M059J (cell line): ENCODE measurements around the gene XRCC2. TPM values are rescaled to one million over a fixed set of nuclear protein-coding genes. Genes with fewer than 3 reads are reported as not detected.
"Not testable (repeated sequence)": the region's sequence is repeated elsewhere in the genome, so short reads cannot be mapped to it uniquely, and the experiment has no call there.

ENCODE experiments used
- DNase-seq: peaks from one replicate; pipeline ENCODE4 v3.0.0-alpha.2; 2012; ENCODE audit warnings: low read depth
- total RNA-seq: library from RNA; depleted of rRNA; stranded (reverse); fragments of >200 nt; shearing (Covaris generic); gene quantifications from 2 replicates; pipeline ENCODE4 v1.2.3, GENCODE V29; 2014

The XRCC2 gene
- total RNA-seq, 1 experiment from 2014 or later = 11.2 TPM

DNA sequence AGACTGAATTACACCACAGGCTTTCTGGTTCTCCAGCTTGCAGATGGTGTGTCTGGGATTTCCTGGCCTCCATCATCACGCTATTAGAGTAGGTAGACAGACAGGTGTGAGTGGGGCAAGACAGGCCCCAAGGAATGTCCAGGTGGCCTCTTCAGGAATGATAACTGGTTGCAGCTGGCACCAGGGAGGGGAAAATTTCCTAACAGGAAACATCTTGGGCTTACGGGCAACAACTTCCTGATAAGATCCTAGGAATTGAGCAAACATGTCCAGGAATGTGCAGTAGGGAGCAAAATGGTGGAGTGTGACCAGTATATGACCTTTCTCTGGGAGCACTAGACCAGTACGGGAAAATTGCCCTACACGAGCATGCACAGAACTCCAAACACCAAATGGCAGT is 11.3 kb downstream of the XRCC2 start:
- DNase-seq = no peak

- DNase-seq = no peak
Observed at GRCh38 chr7:152663931-152664330, 12.0 kb downstream of the XRCC2 start.

DNA sequence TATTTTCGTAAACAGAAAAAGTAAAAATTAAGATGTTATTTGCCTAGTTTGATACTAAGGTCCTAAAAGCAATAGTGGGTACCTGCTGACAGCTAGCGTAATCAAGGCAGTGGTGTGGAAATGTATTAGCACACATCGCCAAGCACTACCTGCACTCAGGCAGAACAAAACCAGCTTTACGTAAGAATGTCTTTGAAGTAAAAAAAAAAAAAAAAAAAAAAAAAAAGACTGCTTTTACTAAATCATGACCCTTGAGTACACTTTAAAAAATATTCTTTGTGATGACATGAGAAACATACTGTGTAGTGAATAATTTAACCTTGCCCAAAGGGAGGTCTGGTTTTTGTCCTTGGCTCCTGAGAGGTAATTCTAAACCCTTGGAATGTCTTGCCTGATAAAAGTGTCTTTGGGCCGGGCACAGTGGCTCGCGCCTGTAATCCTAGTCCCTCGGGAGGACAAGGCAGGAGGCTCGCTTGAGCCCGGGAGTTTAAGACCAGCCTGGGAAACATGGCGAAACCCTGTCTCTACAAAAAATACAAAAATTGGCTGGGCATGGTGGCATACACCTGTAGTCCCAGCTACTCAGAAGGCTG is 12.7 kb downstream of the XRCC2 start:
- DNase-seq = no peak

- DNase-seq = no peak
Observed at GRCh38 chr7:152661479-152661878, 14.5 kb downstream of the XRCC2 start.

DNA sequence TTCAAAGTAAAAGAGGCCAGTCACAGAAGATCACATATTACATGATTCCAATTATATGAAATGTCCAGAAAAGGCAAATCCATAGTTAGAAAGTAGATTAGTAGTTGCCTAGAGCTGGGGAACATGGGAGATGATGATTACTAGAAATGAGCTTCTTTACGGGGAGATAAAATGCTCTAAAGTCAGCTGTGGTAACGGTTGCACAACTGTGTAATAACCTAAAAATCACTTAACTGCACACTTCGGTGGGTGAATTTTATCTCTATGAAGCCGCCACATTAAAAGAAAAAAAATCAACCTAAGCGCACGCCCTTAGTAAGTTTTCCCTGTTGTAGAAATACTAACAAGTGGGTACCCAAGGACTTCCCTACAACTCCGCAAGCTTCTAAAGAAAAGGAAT is 15.9 kb downstream of the XRCC2 start:
- no peak for DNase-seq

DNA sequence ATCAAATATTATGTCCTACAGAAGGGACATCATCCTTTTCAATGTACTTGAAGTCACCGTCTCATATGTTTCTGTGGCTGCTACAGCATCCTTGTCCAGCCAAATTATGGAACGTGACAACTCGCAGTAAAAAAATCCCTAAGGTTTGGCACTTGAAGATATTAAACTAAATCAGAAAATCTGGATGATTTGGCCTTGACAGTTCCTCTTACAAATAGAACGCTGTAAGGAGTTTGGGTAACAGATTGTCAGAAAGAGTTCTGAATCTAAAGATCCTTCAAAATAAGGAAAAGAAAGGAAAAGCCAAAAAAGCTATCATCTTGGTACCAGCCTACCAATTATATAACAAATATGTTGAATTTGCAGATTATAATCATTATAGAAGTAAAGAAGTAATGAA is 21.0 kb downstream of the XRCC2 start:
- DNase-seq = no peak

DNA sequence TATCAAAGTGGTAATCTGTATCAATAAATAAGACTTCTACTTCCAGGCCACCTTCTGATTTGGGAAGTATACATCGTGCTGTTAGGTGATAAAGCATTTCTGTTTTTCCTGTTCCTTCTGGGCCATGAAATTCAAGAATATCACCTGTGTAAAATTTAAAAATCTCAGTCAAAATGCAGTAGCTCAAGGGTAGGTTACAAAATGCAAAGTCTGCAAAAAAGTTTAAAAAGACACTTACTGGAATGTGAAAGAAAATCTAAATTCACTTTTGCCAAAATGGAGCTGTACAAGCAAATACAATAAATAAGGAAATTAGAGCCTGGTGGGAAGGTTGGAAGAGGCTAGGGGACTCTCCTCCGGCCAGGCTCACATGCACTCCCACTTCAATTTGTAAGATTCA is 26.7 kb downstream of the XRCC2 start:
- no peak for DNase-seq

GRCh38 chr7:152647009-152647408 is 28.9 kb downstream of the XRCC2 start:
- DNase-seq = no peak

- DNase-seq = not testable (repeated sequence)
Observed at GRCh38 chr7:152646579-152646978, 29.4 kb downstream of the XRCC2 start.

DNA sequence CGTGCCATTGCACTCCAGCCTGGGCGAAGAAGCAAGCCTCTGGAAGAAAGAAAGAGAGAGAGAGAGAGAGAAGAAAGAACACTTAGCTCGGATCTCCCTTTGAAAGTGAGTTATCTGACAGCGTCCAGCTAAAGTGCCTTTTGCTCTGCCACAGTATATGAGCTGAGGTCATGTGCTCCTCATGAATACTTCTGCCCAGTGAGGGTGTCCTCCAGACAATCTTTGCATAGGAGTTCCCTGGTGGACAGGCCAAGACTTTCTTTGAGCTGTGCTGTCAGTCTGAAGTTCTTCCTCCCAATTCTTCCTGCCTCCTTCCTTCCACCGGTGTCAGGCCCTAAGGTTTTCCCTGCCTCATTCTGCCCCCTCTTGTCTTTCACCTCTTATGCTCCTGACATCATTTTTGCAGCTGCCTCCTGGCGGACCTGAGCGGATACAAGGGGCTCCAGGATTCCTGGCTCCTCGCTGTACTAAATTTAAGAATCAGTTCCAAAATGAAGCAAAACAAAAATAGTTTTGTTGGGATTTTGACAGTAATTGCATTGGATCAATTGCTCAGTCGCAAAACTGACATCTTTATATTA is 31.9 kb downstream of the XRCC2 start:
- no peak for DNase-seq

DNA sequence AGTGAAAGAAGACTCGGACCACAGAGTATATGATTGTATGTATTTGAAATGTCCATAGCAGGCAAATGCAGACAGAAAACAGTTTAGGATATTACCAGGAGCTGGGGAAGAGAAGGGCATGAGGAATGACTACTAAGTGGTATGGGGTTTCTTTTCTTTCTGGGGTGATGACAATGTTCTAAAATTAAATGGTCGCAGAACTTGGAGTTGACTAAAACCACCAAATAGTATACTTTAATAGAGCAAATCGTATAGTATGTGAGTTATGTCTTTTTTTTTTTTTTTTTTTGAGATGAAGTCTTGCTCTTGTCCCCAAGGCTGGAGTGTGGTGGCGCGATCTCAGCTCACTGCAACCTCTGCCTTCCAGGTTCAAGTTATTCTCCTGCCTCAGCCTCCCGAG is 34.6 kb downstream of the XRCC2 start:
- DNase-seq = no peak

- no peak for DNase-seq
Observed at GRCh38 chr7:152640829-152641228, 35.1 kb downstream of the XRCC2 start.

DNA sequence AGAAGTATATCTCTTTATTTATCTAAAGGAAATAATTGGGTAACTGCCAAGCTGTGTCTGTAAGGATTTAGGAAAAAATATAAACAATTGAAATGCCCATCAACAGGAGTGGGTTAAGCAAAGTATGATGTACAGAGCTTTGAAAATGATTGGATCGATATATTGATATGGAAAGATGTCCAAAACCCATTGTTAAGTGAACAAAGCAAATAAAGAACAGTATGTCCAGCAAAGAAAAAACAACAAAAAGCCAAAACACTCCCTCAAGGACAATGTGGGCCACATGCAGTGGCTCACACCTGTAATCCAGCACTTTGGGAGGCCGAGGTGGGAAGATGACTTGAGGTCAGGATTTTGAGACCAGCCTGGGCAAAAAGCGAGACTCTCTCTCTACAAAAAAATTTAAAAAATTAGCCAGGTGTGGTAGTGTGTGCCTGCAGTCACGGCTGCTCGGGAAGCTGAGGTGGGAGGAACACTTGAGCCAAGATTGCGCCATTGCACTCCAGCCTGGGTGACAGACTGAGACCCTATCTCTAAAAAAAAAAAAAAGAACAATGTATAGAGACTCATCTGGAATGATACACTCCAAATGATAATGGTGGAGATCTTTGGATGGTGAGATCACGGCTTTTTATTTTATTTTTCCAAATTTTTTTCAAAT is 37.9 kb downstream of the XRCC2 start:
- DNase-seq = no peak

- DNase-seq = no peak
Observed at GRCh38 chr7:152637161-152637560, 38.8 kb downstream of the XRCC2 start.

DNA sequence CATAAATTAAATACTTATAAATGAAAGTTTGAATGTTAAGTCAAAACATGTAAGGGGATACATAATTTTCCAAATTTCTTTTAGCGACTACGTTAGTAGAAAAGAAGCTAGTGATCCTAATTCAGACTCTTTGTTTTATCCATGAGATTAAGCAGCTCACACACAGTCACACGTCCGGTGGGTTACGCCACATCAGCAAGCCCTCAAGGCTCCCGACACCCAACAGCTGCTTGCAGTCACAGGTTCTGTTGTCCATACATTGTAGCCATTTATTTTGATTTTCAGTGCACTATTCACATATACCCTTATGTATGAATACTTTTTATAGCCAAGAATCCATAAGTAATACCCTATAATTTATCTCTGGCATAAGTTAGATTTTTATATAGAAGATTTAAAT is 39.5 kb downstream of the XRCC2 start:
- DNase-seq = no peak

- no peak for DNase-seq
Observed at GRCh38 chr7:152633504-152633903, 42.4 kb downstream of the XRCC2 start.

DNA sequence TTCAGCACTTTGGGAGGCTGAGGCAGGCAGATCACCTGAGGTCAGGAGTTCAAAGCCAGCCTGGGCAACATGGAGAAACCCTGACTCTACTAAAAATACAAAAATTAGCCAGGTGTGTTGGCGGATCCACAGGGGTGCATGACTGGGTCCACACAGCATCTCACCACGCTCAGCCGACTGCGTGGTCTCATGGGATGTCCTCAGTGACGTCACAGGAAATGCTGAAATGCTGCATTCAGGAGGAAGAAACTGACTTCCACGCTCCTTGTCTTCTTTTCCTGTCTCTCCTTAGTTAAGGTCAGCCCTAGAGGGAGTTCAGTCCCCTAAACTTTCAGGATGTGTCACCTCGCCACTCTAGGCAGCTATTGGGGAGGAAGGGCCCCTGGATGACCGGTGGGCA is 42.9 kb downstream of the XRCC2 start:
- DNase-seq = no peak

GRCh38 chr7:152628772-152629171 is 47.2 kb downstream of the XRCC2 start:
- not testable (repeated sequence) for DNase-seq

DNA sequence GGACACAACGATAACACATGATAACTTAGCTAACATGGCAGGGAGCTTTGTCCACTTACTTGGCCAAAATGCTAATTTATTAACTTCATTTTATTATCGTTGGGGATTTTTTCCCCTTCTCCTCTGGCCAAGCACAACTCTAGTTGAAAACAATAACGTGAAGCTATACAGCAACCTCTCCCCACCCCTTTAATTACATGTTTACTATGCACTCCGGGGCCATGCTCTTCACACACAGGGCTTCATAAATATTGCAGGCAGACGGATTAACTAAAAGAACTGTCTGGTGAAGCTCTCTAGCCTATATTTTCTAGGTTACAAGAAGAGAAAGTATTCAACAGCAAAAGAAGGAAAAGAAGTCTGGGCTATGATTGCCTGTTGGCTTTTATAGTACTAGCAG is 51.7 kb downstream of the XRCC2 start:
- no peak for DNase-seq

DNA sequence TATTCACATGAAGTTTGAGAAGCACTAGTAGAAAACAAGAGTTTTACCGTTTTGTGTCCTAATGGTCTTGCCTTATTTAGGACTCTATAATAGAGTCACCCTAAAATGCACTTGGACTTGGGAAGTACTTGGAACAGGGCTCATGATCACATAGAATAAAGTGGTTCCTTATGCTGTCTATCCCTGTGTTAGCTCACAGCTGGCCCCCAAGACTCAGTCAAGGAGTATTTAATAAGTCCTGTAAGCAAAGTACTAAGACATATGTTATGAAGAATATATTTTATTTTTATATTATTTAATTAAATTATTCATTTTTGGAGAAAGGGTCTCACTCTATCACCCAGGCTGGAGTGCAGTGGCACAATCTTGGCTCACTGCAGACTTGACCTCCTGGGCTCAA is 54.5 kb downstream of the XRCC2 start:
- DNase-seq = no peak

- no peak for DNase-seq
Observed at GRCh38 chr7:152619027-152619739, 56.8 kb downstream of the XRCC2 start.

GRCh38 chr7:152618427-152618826 is 57.5 kb downstream of the XRCC2 start:
- no peak for DNase-seq

- peak; percentile 16 for DNase-seq
Observed at GRCh38 chr7:152617056-152617455, 58.9 kb downstream of the XRCC2 start.
